ENCODE results near the gene LOXHD1.

Gene LOXHD1

GRCh38 chr18:46574000-46574742, 82.8 kb downstream of the LOXHD1 start:
- DNase-seq: no peak

DNA sequence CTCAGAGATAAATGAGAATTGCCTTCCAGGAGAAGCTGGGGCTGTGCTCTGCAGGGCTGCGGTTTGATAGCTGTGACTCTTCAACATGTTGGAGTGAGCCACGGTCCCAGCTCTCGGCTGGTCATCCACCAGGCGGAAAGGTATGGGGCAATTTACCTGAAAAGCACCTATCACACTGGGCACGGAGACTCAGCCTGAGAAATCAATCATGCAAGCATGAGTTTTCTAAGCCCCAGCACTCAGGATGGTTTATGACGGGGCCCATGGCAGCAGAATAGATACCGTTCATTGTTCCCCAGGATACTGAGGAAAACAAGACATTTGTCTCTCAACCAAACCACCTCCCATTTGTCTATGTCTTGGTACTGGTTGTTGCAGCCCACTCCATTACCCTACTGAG, 83.9 kb downstream of the LOXHD1 start:
- DNase-seq: no peak

- no peak for DNase-seq
These were observed 85.3 kb downstream of the LOXHD1 start for GRCh38 chr18:46571756-46572155.

GRCh38 chr18:46570666-46571065, 86.4 kb downstream of the LOXHD1 start:
- DNase-seq: no peak

DNA sequence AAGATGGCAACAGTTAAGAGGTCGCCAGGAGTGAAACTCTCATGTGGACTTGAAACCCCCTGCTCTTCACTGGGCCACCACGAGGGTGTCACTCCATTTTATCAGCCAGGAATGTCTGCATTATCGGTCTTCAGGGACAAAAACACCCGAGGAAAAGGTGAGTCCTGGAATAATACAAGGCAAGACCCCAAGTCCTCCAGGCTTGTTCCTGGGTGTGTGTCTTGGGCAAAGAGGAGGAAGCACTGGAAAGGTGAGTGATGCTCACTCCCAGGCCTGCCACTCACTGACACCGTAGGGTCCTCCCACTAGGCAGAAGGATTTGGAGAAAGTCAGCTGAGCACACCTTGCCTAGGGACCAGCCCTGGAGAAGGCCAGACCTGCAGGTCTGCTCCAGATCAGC, 86.9 kb downstream of the LOXHD1 start:
- DNase-seq: no peak

- no peak for DNase-seq
These were observed 87.8 kb downstream of the LOXHD1 start for GRCh38 chr18:46569211-46569610.

GRCh38 chr18:46567196-46567595, 89.8 kb downstream of the LOXHD1 start:
- DNase-seq: no peak

GRCh38 chr18:46566111-46566510, 90.9 kb downstream of the LOXHD1 start:
- DNase-seq: no peak

DNA sequence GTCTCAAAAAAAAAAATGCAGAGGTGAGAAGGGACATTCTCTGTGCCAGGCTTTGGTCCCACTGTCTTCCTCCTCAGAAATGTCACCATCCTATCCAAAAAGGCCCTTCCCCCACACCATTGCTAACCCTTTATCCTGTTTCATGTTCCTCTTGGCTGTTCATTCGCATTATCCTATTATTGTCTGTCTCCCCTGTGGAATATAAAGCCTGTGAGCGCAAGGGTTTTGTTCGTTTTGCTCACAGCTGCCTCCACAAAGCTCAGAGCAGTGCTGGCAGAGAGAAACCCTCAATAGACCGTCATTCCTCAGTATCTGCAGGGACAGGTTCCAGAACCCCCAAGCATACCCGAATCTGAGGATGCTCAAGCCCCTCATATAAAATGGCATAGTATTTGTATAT, 91.8 kb downstream of the LOXHD1 start:
- no peak for DNase-seq

GRCh38 chr18:46563317-46563716, 93.7 kb downstream of the LOXHD1 start:
- no peak for DNase-seq

GRCh38 chr18:46562674-46563192, 94.3 kb downstream of the LOXHD1 start:
- no peak for DNase-seq

- no peak for DNase-seq
These were observed 96.4 kb downstream of the LOXHD1 start for GRCh38 chr18:46560671-46561045.

DNA sequence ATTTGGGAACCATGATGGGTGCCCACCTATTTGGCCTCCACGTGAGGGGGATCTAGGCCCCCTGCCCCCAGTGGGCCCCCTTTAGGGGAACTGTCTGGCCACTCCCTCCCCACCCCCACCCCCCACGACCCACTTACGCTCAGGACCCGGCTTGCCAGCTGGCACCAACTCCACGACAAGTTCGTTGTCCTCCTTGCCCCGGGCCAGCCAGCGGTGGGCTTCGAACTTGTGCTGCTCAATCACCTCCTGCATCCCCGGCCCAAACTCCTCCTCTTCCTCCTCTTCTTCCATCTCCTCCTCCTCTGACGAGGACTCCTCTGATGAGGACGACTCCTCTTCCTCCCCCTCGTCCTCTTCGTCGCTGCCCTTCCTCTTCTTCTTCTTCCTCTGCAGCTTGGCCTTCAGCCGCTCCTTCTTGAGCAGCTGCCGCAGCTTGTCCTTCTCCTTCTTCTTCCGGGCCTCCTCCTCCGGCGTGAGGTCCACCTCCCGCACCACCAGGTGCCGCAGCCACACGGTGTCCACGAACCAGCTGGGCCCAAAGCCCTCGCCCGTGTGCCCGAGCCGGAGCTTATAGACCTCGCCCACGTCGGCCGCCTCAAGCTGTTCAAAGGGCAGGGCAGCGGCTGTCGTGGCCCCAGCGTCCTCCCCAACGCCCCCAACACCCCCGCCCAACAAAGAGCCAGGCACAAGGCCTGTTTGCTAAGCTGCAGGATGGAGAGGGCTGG, 96.9 kb downstream of the LOXHD1 start:
- DNase-seq: no peak

DNA sequence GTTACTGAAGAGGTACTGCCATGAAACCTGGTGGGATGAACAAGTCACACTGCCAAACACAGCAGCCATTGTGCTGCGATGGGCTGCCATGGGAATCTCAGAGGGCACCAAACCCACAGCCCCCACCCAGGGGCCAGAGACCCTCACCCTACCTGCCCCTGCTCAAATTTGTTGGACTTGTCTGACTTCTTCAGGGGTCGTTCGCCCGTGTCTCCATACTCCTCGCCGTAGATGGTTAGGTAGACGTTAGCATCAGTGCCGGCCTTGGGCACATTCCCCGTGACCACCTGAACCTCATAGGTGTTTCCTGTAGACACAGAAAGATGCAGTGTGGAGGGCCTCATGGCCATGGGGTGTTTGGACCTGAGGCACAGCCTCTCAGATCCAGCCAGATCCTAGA, 97.7 kb downstream of the LOXHD1 start:
- no peak for DNase-seq

DNA sequence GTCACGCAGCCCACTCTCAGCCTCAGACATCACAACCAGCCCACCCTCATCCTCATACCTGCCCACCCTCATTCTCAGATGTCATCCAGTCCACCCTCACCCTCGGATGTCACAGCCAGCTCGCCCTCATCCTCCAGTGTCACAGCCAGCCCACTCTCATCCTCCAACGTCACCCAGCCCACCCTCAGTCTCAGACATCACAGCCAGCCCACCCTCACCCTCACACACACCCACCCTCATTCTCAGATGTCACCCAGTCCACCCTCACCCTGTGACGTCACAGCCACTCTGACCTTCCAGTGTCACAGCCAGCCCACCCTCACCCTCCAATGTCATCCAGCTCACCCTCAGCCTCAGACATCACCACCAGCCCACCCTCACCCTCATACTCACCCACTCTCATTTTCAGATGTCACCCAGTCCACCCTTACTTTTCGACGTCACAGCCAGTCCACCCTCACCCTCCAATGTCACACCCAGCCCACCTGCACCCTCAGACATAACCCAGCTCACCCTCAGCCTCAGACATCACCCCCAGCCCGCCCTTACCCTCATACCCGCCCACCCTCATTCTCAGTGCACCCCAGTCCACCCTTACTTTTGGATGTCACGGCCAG, 100.3 kb downstream of the LOXHD1 start:
- DNase-seq: no peak

DNA sequence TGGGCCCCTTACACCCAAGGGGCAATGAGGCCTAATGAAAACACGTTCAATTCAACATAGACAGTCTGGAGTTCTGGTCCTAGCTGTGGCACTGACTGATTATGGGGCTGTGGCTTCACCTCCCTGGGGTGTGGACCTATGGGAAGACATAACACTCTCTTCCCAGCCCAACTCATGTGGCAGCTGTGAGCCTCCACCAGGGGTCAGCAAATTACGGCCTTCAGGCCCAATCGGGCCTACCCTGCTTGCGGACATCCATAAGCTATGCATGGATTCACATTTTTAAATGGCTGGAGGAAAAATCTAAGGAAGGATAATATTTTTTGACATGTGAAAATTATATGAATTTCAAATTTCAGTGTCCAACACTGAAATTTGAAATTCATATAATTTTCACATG, 101.3 kb downstream of the LOXHD1 start:
- no peak for DNase-seq

DNA sequence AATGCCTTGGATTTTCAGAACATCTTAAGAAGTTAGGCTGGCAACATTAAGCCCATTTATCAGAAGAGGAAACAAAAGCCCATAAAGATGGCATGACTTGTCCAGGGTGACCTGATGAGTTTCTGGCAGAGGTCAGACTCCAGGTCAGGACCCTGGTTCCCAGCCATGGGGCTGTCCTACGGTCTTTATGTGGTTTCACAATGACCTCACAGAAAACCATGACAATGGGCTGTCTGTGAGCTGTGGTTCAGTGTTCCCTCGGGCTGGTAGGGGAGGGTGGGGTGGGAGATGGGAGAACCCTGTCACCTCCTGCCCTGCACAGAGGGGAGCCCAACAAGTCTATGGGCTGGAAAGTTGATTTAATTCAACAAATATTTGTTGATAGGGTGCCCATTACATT, 101.8 kb downstream of the LOXHD1 start:
- DNase-seq: no peak

- no peak for DNase-seq
These were observed 102.5 kb downstream of the LOXHD1 start for GRCh38 chr18:46554406-46555080.

- DNase-seq: no peak
These were observed 106.4 kb downstream of the LOXHD1 start for GRCh38 chr18:46550609-46551008.

DNA sequence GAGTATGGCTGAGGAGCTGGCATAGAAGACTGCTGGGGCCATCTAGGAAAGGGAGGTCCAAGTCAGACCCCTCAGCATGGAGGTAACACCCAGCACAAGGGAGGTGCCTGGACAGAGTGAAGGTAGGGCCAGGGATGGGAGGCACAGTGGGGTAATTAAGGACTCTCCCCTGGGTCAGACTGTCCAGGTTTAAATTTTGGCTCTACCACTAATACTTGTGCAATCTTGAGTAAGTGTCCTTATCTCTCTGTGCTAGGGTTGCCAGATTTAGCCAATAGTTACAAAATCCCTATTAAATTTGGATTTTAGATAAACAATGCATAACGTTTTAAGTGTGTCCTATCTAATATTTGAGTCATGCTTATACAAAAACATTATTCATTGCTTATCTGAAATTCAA, 109.5 kb downstream of the LOXHD1 start:
- no peak for DNase-seq

DNA sequence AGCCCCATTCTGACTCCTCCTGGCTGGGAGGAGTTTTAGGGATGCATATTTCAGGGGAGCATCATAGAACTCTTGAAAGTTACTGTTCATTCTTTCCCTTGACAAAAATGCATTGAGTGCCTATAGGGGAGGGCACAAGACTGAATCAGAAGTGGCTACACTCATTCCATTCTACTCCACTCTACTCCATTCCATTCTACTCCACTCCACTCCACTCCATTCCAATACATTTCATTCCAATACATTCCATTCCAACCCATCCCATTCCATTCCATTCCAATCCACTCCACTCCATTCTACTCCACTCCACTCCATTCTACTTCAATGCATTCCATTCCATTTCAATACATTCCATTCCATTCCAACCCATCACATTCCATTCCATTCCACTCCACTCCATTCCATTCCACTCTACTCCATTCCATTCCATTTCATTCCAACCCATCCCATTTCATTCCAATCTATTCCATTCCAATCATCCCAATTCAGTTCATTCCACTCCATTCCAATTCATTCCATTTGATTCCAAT, 110.8 kb downstream of the LOXHD1 start:
- DNase-seq: no peak

DNA sequence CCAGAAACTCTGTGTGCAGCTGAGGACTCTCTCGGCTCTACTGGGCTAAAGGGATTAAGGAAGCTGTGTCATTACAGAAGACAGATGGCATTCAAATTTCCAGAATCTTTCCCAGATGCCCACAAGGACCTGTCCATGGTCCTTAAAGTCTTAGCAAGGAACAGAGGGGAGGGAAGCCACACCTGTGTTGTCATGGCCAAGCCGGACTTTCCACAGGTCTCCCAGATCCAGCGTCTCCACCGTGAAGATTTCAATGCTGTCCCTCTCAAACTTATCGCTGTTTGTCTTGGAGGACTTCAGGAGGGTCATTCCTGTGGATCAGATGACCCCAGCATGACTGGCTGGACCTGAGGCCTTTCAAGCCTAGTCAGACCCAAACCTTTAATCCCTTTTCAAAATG, 114.5 kb downstream of the LOXHD1 start:
- DNase-seq: no peak

DNA sequence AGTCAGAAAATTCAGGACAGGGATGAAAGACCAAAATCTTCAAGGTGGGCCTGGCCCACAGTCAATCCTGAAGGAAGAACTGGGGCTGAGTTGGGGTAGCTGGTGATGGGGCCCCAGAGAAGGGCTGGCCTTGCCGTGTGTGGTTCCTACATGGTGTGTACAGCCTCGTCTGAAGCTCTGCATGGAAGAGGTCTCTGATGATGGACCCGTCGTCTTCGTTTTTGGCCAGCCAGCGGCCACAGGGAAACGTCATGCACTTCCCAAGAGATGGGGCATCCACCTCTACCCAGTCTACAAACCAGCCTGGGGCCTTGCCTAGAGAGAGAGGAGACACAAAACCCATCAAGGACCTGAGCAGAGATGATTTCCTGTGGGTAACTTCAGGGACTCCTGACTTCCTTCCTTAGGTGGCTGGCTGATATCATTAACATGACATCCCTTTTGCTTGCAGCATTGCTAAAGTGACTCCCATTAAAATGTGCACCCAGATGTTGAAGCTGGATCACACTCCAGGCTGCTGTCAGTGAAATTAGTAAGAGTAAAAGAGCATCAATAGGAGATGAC, 115.3 kb downstream of the LOXHD1 start:
- no peak for DNase-seq

Data from HCEC 1CT (cell line).